Measurements from ENCODE around the gene TRIM63. TPM values are rescaled to one million over a fixed set of nuclear protein-coding genes. Genes with fewer than 3 reads are reported as not detected.

TRIM63 gene
- total RNA-seq, 1 donor: 0.36 TPM

- H3K36me3 ChIP-seq (ENCODE audit: insufficient read depth, low read length): no peaks in the 10 kb centered on the region
- no peaks in the 10 kb centered on the region for H4K20me1 ChIP-seq (ENCODE audit: insufficient read depth, low read length)
- peak; percentile 89 for DNase-seq (ENCODE audit: insufficient read length, low spot score, missing footprints)
- peaks cover 86% of the 10 kb centered on the region for H3K4me1 ChIP-seq (ENCODE audit: insufficient read depth, low read length)
- peaks cover 17% of the 10 kb centered on the region for H3K79me2 ChIP-seq (ENCODE audit: insufficient read depth, low read length)
- H2AFZ ChIP-seq (ENCODE audit: low read length): peak overlapping the region; percentile 23
- H3K4me3 ChIP-seq (ENCODE audit: insufficient read depth, low read length): peak overlapping the region; percentile 69
- H3K27me3 ChIP-seq (ENCODE audit: insufficient read depth, low read length): no peaks in the 10 kb centered on the region
- no peak for TF ChIP-seq CTCF (IDR thresholded peaks at IDR 0.05; ENCODE audit: extremely low read depth, low read depth, low read length)
- peak overlapping the region; percentile 80 for H3K4me2 ChIP-seq (ENCODE audit: insufficient read depth, low read length)
- H3K9me3 ChIP-seq (ENCODE audit: low read depth, low read length): no peaks in the 10 kb centered on the region
- H3K27ac ChIP-seq (ENCODE audit: low read depth, low read length): peak overlapping the region; percentile 82
Observed at GRCh38 chr1:26019641-26020315, 47.7 kb downstream of the TRIM63 start.

GRCh38 chr1:26017606-26018005, 49.8 kb downstream of the TRIM63 start:
- H3K27me3 ChIP-seq (ENCODE audit: insufficient read depth, low read length): no peaks in the 10 kb centered on the region
- peaks cover 71% of the 10 kb centered on the region for H3K4me1 ChIP-seq (ENCODE audit: insufficient read depth, low read length)
- no peaks in the 10 kb centered on the region for H3K36me3 ChIP-seq (ENCODE audit: insufficient read depth, low read length)
- H3K27ac ChIP-seq (ENCODE audit: low read depth, low read length): peak overlapping the region; percentile 70
- peaks cover 6% of the 10 kb centered on the region for H3K79me2 ChIP-seq (ENCODE audit: insufficient read depth, low read length)
- no peak overlapping the region for H3K4me2 ChIP-seq (ENCODE audit: insufficient read depth, low read length)
- H2AFZ ChIP-seq (ENCODE audit: low read length): peak overlapping the region; percentile 33
- no peak overlapping the region for H3K4me3 ChIP-seq (ENCODE audit: insufficient read depth, low read length)
- H3K9me3 ChIP-seq (ENCODE audit: low read depth, low read length): no peaks in the 10 kb centered on the region
- TF ChIP-seq CTCF (IDR thresholded peaks at IDR 0.05; ENCODE audit: extremely low read depth, low read depth, low read length): no peak
- DNase-seq (ENCODE audit: insufficient read length, low spot score, missing footprints): peak; percentile 93
- no peaks in the 10 kb centered on the region for H4K20me1 ChIP-seq (ENCODE audit: insufficient read depth, low read length)

- Histone ChIP-seq H3K9me3 (ENCODE audit: low read depth, low read length) (no peaks in the 10 kb centered on the region), H2AFZ (ENCODE audit: low read length) (peak overlapping the region; percentile 33), H3K4me3 (ENCODE audit: insufficient read depth, low read length) (no peak overlapping the region), H3K27ac (ENCODE audit: low read depth, low read length) (peak overlapping the region; percentile 70), H3K79me2 (ENCODE audit: insufficient read depth, low read length) (peaks cover 1% of the 10 kb centered on the region), H3K27me3 (ENCODE audit: insufficient read depth, low read length) (no peaks in the 10 kb centered on the region), H4K20me1 (ENCODE audit: insufficient read depth, low read length) (no peaks in the 10 kb centered on the region), H3K4me1 (ENCODE audit: insufficient read depth, low read length) (peaks cover 68% of the 10 kb centered on the region), H3K36me3 (ENCODE audit: insufficient read depth, low read length) (no peaks in the 10 kb centered on the region), H3K4me2 (ENCODE audit: insufficient read depth, low read length) (no peak overlapping the region)
- DNase-seq (ENCODE audit: insufficient read length, low spot score, missing footprints): peak; percentile 43
- TF ChIP-seq CTCF (IDR thresholded peaks at IDR 0.05; ENCODE audit: extremely low read depth, low read depth, low read length): no peak
Observed at GRCh38 chr1:26016953-26017545, 50.4 kb downstream of the TRIM63 start.

- Histone ChIP-seq H3K4me1 (ENCODE audit: insufficient read depth, low read length) (peaks cover 61% of the 10 kb centered on the region), H3K4me2 (ENCODE audit: insufficient read depth, low read length) (no peak overlapping the region), H3K27me3 (ENCODE audit: insufficient read depth, low read length) (no peaks in the 10 kb centered on the region), H3K4me3 (ENCODE audit: insufficient read depth, low read length) (no peak overlapping the region), H3K27ac (ENCODE audit: low read depth, low read length) (no peak overlapping the region), H3K79me2 (ENCODE audit: insufficient read depth, low read length) (no peaks in the 10 kb centered on the region), H3K36me3 (ENCODE audit: insufficient read depth, low read length) (no peaks in the 10 kb centered on the region), H4K20me1 (ENCODE audit: insufficient read depth, low read length) (no peaks in the 10 kb centered on the region), H3K9me3 (ENCODE audit: low read depth, low read length) (no peaks in the 10 kb centered on the region), H2AFZ (ENCODE audit: low read length) (no peak overlapping the region)
- TF ChIP-seq CTCF (IDR thresholded peaks at IDR 0.05; ENCODE audit: extremely low read depth, low read depth, low read length): no peak
- no peak for DNase-seq (ENCODE audit: insufficient read length, low spot score, missing footprints)
Observed at GRCh38 chr1:26016258-26016952, 51.0 kb downstream of the TRIM63 start.
